Coronary artery (tissue), 2 donors: Measurements from ENCODE around the gene EDEM2.
"Not testable (repeated sequence)": the region's sequence is repeated elsewhere in the genome, so short reads cannot be mapped to it uniquely, and the experiment has no call there.

Experiments
- DNase-seq: peaks from one replicate; pipeline ENCODE4 v3.0.0-alpha.2; 2017; ENCODE audit warnings: low spot score
- H3K27ac ChIP-seq, 2 donors: fragments of 200-600 bp; sonication (generic); one replicate each; pipeline ENCODE4 v1.5.1; 2016 to 2019
- H3K4me3 ChIP-seq: fragments of 200-600 bp; sonication (generic); 2 replicates; pipeline ENCODE4 v1.5.1; 2016; ENCODE audit warnings: mild to moderate bottlenecking, moderate library complexity
- TF ChIP-seq, protein P1 (sequence below): fragments of 200-600 bp; sonication (generic); IDR thresholded peaks from one replicate; pipeline ENCODE4 v1.5.1; 2019; ENCODE audit warnings: antibody characterized with exemption

The EDEM2 gene

DNA sequence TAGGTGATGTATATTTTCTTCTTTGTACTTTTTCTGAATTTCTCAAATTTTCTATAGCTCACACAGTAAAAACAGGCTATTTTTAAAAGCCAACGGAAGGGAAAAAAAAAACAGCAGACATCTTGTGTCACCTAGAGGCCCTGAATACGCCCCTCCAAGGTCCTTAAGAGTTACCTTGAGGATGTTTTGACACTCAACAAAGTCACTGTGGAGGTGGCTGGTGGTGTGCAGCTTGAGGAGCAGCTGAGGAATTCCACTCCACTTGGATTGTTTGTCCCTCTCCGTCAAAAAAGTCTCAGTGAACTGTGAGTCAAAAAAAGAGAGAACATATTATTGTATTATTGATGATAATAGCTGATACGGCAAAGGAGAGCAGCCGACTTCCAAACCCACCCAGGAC, 69.3 kb downstream of the EDEM2 start:
- TF ChIP-seq, protein P1, sequence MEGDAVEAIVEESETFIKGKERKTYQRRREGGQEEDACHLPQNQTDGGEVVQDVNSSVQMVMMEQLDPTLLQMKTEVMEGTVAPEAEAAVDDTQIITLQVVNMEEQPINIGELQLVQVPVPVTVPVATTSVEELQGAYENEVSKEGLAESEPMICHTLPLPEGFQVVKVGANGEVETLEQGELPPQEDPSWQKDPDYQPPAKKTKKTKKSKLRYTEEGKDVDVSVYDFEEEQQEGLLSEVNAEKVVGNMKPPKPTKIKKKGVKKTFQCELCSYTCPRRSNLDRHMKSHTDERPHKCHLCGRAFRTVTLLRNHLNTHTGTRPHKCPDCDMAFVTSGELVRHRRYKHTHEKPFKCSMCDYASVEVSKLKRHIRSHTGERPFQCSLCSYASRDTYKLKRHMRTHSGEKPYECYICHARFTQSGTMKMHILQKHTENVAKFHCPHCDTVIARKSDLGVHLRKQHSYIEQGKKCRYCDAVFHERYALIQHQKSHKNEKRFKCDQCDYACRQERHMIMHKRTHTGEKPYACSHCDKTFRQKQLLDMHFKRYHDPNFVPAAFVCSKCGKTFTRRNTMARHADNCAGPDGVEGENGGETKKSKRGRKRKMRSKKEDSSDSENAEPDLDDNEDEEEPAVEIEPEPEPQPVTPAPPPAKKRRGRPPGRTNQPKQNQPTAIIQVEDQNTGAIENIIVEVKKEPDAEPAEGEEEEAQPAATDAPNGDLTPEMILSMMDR, result no peak
- H3K4me3 ChIP-seq, result no peak overlapping the region
- H3K27ac ChIP-seq, result no peak overlapping the region
- no peak for DNase-seq

DNA sequence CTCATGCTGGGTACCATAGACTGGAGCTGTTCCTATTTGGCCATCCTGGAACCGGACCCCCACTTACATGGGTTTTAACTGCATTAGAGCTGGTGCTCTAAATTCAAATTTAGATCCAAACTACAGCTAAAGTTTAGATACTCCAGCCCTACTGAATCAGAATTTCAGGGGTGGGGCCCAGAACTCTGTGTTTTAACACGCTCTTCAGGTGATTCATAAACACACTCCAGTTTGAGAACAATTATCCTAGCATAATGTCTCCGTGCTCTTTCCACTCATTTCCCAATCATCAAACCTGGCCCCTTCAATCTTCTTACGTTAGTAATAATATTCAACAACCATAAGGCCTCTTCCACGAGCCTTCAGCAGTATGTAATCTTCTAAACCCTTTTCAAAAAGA, 69.8 kb downstream of the EDEM2 start:
- no peak overlapping the region for H3K4me3 ChIP-seq
- no peak overlapping the region for H3K27ac ChIP-seq
- TF ChIP-seq, protein P1, result no peak
- no peak for DNase-seq

DNA sequence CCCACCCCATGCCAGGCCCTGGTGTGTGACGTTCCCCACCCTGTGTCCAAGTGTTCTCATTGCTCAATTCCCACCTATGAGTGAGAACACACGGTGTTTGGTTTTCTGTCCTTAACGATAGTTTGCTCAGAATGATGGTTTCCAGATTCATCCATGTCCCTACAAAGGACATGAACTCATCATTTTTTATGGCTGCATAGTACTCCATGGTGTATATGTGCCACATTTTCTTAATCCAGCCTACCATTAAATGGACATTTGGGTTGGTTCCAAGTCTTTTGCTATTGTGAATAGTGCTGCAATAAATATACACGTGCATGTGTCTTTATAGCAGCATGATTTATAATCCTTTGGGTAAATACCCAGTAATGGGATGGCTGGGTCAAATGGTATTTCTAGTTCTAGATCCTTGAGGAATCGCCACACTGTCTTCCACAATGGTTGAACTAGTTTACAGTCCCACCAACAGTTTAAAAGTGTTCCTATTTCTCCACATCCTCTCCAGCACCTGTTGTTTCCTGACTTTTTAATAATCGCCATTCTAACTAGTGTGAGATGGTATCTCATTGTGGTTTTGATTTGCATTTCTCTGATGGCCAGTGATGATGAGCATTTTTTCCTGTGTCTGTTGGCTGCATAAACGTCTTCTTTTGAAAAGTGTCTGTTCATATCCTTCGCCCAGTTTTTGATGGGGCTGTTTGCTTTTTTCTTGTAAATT, 75.5 kb downstream of the EDEM2 start:
- not testable (repeated sequence) for H3K27ac ChIP-seq, H3K4me3 ChIP-seq, DNase-seq

DNA sequence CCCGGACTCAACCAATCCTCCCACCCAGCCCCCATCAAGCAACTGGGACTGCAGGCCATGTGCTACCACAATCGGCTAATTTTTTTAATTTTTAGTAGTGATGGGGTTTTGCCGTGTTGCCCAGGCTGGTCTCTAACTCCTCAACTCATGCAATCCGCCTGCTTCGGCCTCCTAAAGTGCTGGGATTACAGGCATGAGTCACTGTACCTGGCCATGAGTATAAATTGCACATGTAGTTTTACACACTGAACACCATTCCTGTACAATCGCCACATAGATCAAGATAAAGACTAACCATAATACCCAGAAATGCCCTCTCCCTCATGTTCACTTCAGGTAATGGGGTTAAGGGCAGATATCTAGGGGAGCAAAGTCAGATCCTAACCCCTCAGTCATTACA, 80.9 kb downstream of the EDEM2 start:
- Histone ChIP-seq H3K4me3 (no peak overlapping the region), H3K27ac (no peak overlapping the region)
- DNase-seq, result no peak
- TF ChIP-seq, protein P1, result no peak
